Pancreas (tissue), 10 donors: ENCODE data around the gene KLRB1. TPM values are rescaled to one million over a fixed set of nuclear protein-coding genes. Genes with fewer than 3 reads are reported as not detected.
"Not testable (repeated sequence)": the region's sequence is repeated elsewhere in the genome, so short reads cannot be mapped to it uniquely, and the experiment has no call there.

Source experiments
- ATAC-seq, 4 donors: fragments of 200-7000 bp; cut with Tn5 transposase; one replicate each; pipeline versions ENCODE4 v1.8.0 to v1.9.1; 2020; ENCODE audit warnings: mild to moderate bottlenecking in 4 of 4, moderate library complexity in 4 of 4
- DNase-seq, 6 donors: peaks; one replicate each; pipeline ENCODE4 v3.0.0-alpha.2; 2020
- FAIRE-seq: peaks from 2 replicates; lab custom pipeline; 2012; peaks lifted over from hg19 to GRCh38; lab: Jason Lieb, UNC
- H3K27ac ChIP-seq, 4 donors: fragments of 200-600 bp; sonication (generic); 1 replicate in 3 of 4; 2 replicates in 1 of 4; pipeline versions ENCODE4 v1.5.0 to v1.8.0; 2020
- H3K27me3 ChIP-seq, 4 donors: fragments of 200-600 bp; one replicate each; pipeline ENCODE4 v1.8.0; 2021
- H3K36me3 ChIP-seq, 3 donors: fragments of 200-600 bp; sonication (generic) in 1 of 3; one replicate each; pipeline versions ENCODE4 v1.5.0 to v1.8.0; 2020 to 2021
- H3K4me1 ChIP-seq, 3 donors: fragments of 200-600 bp; one replicate each; pipeline ENCODE4 v1.8.0; 2021
- H3K4me3 ChIP-seq, 4 donors: fragments of 200-600 bp; sonication (generic) in 2 of 4; one replicate each; pipeline versions ENCODE4 v1.5.0 to v1.8.0; 2020 to 2021
- H3K9me3 ChIP-seq, 4 donors: fragments of 200-600 bp; one replicate each; pipeline ENCODE4 v1.8.0; 2021
- WGBS, 2 donors: extraction: QIAGEN DNeasy Blood & Tissue Kit; methylation state at CpG; one replicate each; pipeline ENCODE4 v1.1.7; 2013; 5-methylcytosine and 5-hydroxymethylcytosine counted together
- intact Hi-C, 3 donors: fragments of 100-400 bp; cut with DNase I; formaldehyde crosslinking; loops; one replicate each; pipeline versions ENCODE4 v1.11.1 to v1.14.2; 2022
- polyA plus RNA-seq, 2 donors: library from polyadenylated mRNA; stranded (reverse); fragments of 200-250 nt; gene quantifications; one replicate each; pipeline ENCODE4 v1.2.3, GENCODE V29; 2013
- total RNA-seq, 6 donors: library from RNA; stranded (reverse); fragmentation: NEBNext Ultra II Directional in 4 of 6; extraction: Animal tissue kit (Norgen Biotek cat#: 25700) in 4 of 6; gene quantifications; one replicate each; pipeline versions ENCODE4 v1.2.1 to v1.2.4, GENCODE V29; 2021 to 2023
- TF ChIP-seq, protein P1 (sequence below), 4 donors: fragments of 200-600 bp; sonication (generic) in 3 of 4; IDR thresholded peaks; one replicate each; pipeline versions ENCODE4 v1.5.0 to v1.8.0; 2021; ENCODE audit warnings: antibody characterized with exemption in 4 of 4
- donor health status: healthy with polysubstance abuse.
- donor health status: DM: no; HTN: no; CAD: no; lungs with moderate emphysema.
- donor health status: DM: no; HTN: no; CAD: no.
- donor health status: control.
- donor health status: control.
- donor health status: Bipolar disorder and iron deficiency.
- donor health status: DM: yes; HTN: yes; CAD: no.
- donor health status: DM: no; HTN: no; CAD: no.
- donor health status: DM: no; HTN: no; CAD: no.
- donor health status: DM: yes; HTN: yes; CAD: no.

The KLRB1 gene
- total and polyA plus RNA-seq, 8 donors: 0.12 to 1.00 (median 0.16) TPM; not detected in 1

DNA sequence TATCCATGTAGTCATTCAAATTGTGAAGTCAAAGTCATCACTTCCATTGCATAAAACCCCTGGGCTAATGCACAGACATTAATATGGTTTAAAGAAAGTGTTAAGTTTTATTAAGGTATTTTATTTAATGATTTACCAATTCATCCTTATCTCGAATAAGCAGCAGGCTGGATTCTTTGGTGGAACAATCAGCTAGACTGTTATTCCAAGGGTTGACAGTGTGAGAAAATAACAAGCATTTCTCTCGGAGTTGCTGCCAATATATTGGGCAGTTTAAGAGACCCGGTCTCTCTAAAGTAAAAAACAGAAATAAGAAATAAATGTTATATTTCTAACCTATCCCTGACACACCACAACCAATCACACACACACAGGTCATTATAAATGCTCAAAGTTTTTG lies 9.4 kb downstream of the KLRB1 start:
- Histone ChIP-seq H3K27me3 (no peaks in the 10 kb centered on the region), H3K4me1 (peaks cover 0 to 15% (median 0%) of the 10 kb centered on the region in 3 donors), H3K9me3 (no peaks in the 10 kb centered on the region), H3K27ac (no peak overlapping the region), H3K36me3 (no peaks in the 10 kb centered on the region), H3K4me3 (no peak overlapping the region)
- no peak for DNase-seq
- intact Hi-C loops: no loop called here
- FAIRE-seq: no peak
- TF ChIP-seq, protein P1, sequence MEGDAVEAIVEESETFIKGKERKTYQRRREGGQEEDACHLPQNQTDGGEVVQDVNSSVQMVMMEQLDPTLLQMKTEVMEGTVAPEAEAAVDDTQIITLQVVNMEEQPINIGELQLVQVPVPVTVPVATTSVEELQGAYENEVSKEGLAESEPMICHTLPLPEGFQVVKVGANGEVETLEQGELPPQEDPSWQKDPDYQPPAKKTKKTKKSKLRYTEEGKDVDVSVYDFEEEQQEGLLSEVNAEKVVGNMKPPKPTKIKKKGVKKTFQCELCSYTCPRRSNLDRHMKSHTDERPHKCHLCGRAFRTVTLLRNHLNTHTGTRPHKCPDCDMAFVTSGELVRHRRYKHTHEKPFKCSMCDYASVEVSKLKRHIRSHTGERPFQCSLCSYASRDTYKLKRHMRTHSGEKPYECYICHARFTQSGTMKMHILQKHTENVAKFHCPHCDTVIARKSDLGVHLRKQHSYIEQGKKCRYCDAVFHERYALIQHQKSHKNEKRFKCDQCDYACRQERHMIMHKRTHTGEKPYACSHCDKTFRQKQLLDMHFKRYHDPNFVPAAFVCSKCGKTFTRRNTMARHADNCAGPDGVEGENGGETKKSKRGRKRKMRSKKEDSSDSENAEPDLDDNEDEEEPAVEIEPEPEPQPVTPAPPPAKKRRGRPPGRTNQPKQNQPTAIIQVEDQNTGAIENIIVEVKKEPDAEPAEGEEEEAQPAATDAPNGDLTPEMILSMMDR (IDR thresholded peaks at IDR 0.05): no peak
- WGBS, 2 donors: 12 to 16% methylated on average over 3 of the region's 3 CpGs
- peak in 2 of 4 donors; percentile 63 to 66 for ATAC-seq

DNA sequence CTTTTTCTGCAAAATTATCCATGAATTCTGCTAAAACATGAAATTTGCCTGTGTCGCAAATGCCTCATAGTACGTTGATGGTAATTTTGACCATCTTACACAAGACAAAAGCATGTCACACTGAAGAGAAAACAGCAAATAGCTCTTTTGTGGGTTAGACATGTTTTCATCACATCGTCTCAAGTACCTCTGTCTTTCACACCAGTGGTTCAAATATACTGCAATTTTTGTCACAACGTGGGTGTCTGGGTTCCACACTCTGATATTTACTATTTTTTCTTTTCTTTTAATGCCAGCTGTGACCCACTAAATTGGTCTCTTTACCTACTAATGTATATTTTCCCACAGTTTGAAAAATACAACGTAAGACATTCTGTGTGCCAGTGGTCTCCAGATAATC lies 10.4 kb downstream of the KLRB1 start:
- no peak for FAIRE-seq
- ATAC-seq: no peak
- intact Hi-C loops: no loop called here
- 90 to 95% methylated on average over 5 of the region's 5 CpGs for WGBS, 2 donors
- Histone ChIP-seq H3K4me3 (no peak overlapping the region), H3K36me3 (no peaks in the 10 kb centered on the region), H3K27me3 (no peaks in the 10 kb centered on the region), H3K27ac (no peak overlapping the region), H3K4me1 (peaks cover 0 to 15% (median 0%) of the 10 kb centered on the region in 3 donors), H3K9me3 (no peaks in the 10 kb centered on the region)
- TF ChIP-seq, protein P1 (IDR thresholded peaks at IDR 0.05): no peak
- no peak for DNase-seq

DNA sequence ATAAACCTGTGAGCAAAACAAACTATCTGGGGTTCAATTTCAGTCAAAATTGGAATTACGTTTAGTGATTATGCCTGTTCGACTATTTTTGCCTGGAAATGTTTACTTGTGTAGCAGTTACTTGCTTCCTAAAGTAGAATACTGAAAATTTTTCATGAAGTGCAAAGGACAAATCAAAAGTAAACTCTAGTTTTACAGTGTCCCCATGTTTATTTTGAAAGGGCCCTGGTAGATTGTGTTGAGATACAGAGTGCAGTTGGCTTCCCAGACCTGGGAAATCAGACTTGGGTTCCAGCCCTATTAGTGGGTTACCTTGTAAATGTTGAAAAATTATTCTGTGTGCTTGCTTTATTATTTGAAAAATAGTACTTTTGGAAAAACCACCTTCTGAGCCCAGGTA lies 17.3 kb downstream of the KLRB1 start:
- Histone ChIP-seq H3K9me3 (no peaks in the 10 kb centered on the region), H3K27ac (no peak overlapping the region), H3K4me1 (no peaks in the 10 kb centered on the region), H3K36me3 (no peaks in the 10 kb centered on the region), H3K27me3 (no peaks in the 10 kb centered on the region), H3K4me3 (no peak overlapping the region)
- FAIRE-seq (no peak), DNase-seq (no peak), ATAC-seq (no peak)
- 89 to 92% methylated on average over 2 of the region's 2 CpGs for WGBS, 2 donors
- intact Hi-C loops: no loop called here
- TF ChIP-seq, protein P1 (IDR thresholded peaks at IDR 0.05): no peak

DNA sequence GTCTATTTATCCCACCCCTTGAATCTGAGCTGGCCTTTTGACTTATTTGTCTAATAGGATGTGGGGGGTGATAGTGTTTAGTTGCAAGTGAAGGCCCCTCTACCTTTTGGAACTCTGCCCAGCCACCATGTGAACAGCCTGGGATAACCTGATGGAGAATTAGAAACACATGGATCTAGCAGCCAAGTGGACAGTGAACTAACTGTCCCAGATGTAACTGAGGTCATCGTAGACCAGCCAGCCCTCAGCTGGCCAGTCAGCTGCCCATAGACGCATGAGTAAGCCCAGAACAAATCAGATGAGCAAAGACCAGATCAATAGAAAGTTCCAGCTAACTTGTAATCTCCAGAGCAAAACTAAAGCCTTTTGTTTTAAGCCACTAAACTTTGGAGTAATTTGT lies 19.0 kb downstream of the KLRB1 start:
- no peak overlapping the region for H3K27ac ChIP-seq
- no peaks in the 10 kb centered on the region for H3K4me1 ChIP-seq
- no peaks in the 10 kb centered on the region for H3K9me3 ChIP-seq
- no peak for ATAC-seq
- H3K27me3 ChIP-seq: no peaks in the 10 kb centered on the region
- FAIRE-seq: no peak
- no peaks in the 10 kb centered on the region for H3K36me3 ChIP-seq
- 52 to 67% methylated on average over 2 of the region's 2 CpGs for WGBS, 2 donors
- TF ChIP-seq, protein P1 (IDR thresholded peaks at IDR 0.05): no peak
- H3K4me3 ChIP-seq: no peak overlapping the region
- DNase-seq: no peak
- intact Hi-C loops: no loop called here

DNA sequence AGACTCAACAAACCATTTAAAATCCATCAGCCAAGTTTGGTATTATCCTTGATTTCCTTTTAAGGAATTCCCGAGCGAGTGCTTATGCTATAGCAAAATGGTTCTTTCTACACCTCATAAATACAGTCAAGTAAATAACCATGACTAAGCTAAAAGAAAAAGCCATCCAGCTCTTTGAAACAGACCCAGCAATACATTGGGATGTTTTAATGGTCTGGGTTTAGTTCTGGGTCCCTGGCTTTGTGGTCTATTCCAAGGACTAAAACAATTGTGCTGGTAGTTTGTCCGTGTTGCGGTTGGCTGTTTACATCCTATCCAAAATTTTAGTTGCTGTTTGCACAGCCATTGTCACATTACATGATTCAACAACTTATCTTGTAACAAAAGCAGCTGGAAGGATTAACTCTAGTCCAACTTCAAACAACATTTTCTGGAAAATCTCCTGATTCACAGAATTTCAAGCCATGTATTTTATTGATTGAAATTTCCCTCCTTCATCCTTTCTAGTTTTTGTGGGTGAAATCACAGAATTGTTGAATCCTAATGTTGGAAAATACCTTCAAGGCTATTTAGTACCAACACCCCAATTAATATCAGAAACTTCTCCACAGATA lies 19.6 kb downstream of the KLRB1 start:
- Histone ChIP-seq H3K27ac (no peak overlapping the region), H3K4me3 (no peak overlapping the region), H3K36me3 (no peaks in the 10 kb centered on the region), H3K4me1 (no peaks in the 10 kb centered on the region), H3K27me3 (no peaks in the 10 kb centered on the region), H3K9me3 (no peaks in the 10 kb centered on the region)
- FAIRE-seq (no peak), ATAC-seq (no peak), DNase-seq (no peak)
- intact Hi-C loops: no loop called here
- TF ChIP-seq, protein P1 (IDR thresholded peaks at IDR 0.05): no peak
- 90 to 95% methylated on average over 4 of the region's 4 CpGs for WGBS, 2 donors

DNA sequence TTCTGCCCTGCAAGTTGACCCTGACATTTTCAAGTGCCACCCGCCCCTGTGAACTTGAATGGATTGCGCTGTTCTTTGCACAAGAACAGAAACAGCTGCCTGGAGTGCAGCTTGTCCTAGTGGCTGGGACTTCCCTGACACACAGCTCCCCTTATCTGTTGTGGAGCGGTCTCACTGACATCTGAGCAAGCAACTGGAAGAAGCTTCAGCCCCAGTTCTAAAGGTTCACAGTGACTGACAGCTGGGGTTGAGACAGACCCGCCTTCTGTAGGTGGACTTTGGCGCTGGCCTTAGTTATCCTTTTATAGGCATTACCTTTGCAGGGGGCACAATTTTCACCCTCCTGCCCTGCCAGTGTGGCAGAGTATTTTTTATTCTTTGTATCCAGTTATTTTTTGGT lies 30.0 kb downstream of the KLRB1 start:
- H3K27me3 ChIP-seq, H3K9me3 ChIP-seq, H3K4me3 ChIP-seq, H3K4me1 ChIP-seq, ATAC-seq, intact Hi-C loops, H3K36me3 ChIP-seq, DNase-seq, FAIRE-seq, H3K27ac ChIP-seq: not testable (repeated sequence)
- 94% methylated on average over 2 of the region's 5 CpGs; no CpG with 5 or more reads in 1 of the 2 donors for WGBS, 2 donors

DNA sequence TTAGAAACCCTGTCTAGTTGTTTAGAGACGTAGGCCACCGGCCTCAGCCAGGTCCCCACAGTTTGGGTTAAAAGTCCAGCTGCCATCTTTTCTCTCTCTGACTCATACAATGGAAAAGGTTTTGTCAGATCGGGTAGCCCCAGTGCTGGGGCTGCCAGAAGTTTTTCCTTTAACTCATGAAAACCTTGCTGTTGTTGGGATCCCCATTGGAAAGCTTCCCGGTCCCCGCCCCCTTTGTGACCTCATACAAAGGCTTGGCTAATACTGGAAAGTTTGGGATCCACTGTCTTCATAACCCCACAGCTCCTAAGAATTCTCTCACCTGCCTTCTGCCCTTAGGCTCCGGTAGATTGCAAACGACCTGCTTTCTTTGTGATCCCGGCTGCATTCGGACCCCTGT lies 40.6 kb downstream of the KLRB1 start:
- FAIRE-seq, intact Hi-C loops, DNase-seq, H3K36me3 ChIP-seq, ATAC-seq, H3K4me1 ChIP-seq, H3K9me3 ChIP-seq, H3K27me3 ChIP-seq, H3K4me3 ChIP-seq, H3K27ac ChIP-seq: not testable (repeated sequence)
- 91% methylated on average over 9 of the region's 9 CpGs; no CpG with 5 or more reads in 1 of the 2 donors for WGBS, 2 donors

DNA sequence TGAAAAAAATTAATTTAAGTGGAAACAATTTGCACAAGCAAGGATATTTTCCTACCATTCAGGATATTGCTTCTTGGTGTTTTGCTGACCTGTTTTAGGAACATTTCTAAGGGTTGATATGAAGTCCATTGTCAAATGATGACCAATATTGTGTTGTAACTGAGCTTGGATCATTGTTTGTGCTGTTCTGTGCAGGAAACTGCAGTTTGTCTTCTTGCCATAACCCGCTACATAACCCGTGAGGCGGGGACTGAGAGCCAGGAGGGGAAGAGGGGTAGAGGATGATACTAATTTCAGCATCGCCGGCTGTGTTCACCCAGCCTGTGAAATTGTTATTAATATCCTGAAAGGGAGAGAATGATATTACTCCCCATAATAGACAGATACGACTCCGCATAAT lies 41.6 kb downstream of the KLRB1 start:
- H3K9me3 ChIP-seq, intact Hi-C loops, H3K27me3 ChIP-seq, H3K36me3 ChIP-seq, H3K4me1 ChIP-seq, DNase-seq, H3K27ac ChIP-seq, H3K4me3 ChIP-seq, ATAC-seq, FAIRE-seq: not testable (repeated sequence)
- 95% methylated on average over 7 of the region's 7 CpGs; no CpG with 5 or more reads in 1 of the 2 donors for WGBS, 2 donors
